Small intestine (tissue), 7 donors: ENCODE measurements around the gene PSMD9. TPM values are rescaled to one million over a fixed set of nuclear protein-coding genes. Genes with fewer than 3 reads are reported as not detected.

Experiments used
- DNase-seq, 2 donors: peaks; one replicate each; pipeline versions ENCODE4 v3.0.0 to v3.0.0-alpha.2; 2013
- FAIRE-seq: peaks from 2 replicates; lab custom pipeline; 2012; peaks lifted over from hg19 to GRCh38; lab: Jason Lieb, UNC
- H3K27ac ChIP-seq, 3 donors: one replicate each; pipeline ENCODE4 v1.5.1; 2013; ENCODE audit warnings: low read length in 2 of 3, mild to moderate bottlenecking in 2 of 3, control low read depth in 1 of 3, inconsistent platforms in 1 of 3, low read depth in 1 of 3, moderate library complexity in 1 of 3
- H3K27me3 ChIP-seq, 3 donors: one replicate each; pipeline ENCODE4 v1.6.1; 2013; ENCODE audit warnings: low read length in 3 of 3, inconsistent platforms in 1 of 3; ENCODE audit not compliant: control insufficient read depth in 3 of 3, insufficient read depth in 3 of 3
- H3K36me3 ChIP-seq, 3 donors: one replicate each; pipeline ENCODE4 v1.6.1; 2013; ENCODE audit warnings: low read length in 3 of 3, inconsistent platforms in 1 of 3, low read depth in 1 of 3, mild to moderate bottlenecking in 1 of 3, moderate library complexity in 1 of 3; ENCODE audit not compliant: control insufficient read depth in 3 of 3, insufficient read depth in 2 of 3
- H3K4me1 ChIP-seq, 3 donors: one replicate each; pipeline ENCODE4 v1.6.1; 2013; ENCODE audit warnings: low read length in 2 of 3, inconsistent platforms in 1 of 3, low read depth in 1 of 3, mild to moderate bottlenecking in 1 of 3, moderate library complexity in 1 of 3; ENCODE audit not compliant: control insufficient read depth in 3 of 3, insufficient read depth in 2 of 3
- H3K4me3 ChIP-seq, 3 donors: one replicate each; pipeline ENCODE4 v1.5.1; 2013; ENCODE audit warnings: low read length in 3 of 3, control low read depth in 1 of 3, inconsistent platforms in 1 of 3, low read depth in 1 of 3, mild to moderate bottlenecking in 1 of 3, moderate library complexity in 1 of 3
- H3K9me3 ChIP-seq, 2 donors: one replicate each; pipeline ENCODE4 v1.6.1; 2013; ENCODE audit warnings: low read depth in 1 of 2, low read length in 1 of 2; ENCODE audit not compliant: control insufficient read depth in 2 of 2, insufficient read depth in 1 of 2
- WGBS, 3 donors: extraction: QIAGEN DNeasy Blood & Tissue Kit; methylation state at CpG; one replicate each; pipeline ENCODE4 v1.1.7; 2013; 5-methylcytosine and 5-hydroxymethylcytosine counted together
- polyA plus RNA-seq, 4 donors: library from polyadenylated mRNA; stranded (reverse) in 3 of 4; unstranded in 1 of 4; fragments of 200-250 nt in 3 of 4; fragments of 120-200 nt in 1 of 4; gene quantifications; one replicate each; pipeline versions ENCODE4 v1.2.1 to v1.2.3, GENCODE V29; 2013
- donor health status: healthy with polysubstance abuse.
- donor health status: control.
- donor health status: control.
- donor health status: Bipolar disorder and iron deficiency.
- donor health status: healthy.

Gene PSMD9
- polyA plus RNA-seq, 4 donors: 54.9 to 123 (median 89.0) TPM

DNA sequence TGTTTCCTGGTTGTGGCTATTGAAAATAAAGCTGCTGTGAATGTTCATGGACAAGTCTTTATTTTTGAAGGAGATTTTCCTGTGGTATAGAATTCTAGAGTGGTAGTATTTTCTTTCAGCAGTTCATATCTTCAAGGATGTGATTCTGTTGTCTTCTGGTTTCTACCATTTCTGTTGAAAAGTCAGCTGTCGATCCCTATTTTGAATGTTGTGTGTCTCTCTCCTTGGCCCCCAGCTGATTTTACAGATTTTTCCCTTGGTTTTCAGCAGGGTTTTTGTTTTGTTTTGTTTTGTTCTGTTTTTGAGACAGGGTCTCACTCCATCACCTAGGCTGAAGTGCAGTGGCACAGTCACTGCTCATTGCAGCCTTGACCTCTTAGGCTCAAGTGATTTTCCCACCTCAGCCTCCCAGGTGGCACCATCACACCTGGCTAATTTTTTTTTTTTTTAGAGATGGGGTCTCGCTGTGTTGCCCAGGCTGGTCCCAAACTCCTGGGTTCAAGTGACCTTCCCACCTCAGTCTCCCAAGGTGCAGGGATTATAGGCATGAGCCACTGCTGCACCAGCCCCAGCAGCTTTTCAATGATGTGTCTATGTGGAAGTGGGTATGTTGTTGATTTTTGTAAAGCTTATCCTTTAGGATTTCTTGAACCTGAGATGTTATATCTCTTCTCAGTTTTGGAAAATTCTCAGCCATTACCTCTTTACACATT is 57.9 kb downstream of the PSMD9 start:
- H3K36me3 ChIP-seq: no peaks in the 10 kb centered on the region
- H3K9me3 ChIP-seq: peaks cover 0 to 5% of the 10 kb centered on the region in 2 donors
- H3K4me3 ChIP-seq: no peak overlapping the region
- WGBS, 3 donors: 88 to 96% (median 96%) methylated on average over 2 of the region's 2 CpGs
- H3K27me3 ChIP-seq: no peaks in the 10 kb centered on the region
- no peak for DNase-seq
- no peaks in the 10 kb centered on the region for H3K4me1 ChIP-seq
- FAIRE-seq: no peak
- no peak overlapping the region for H3K27ac ChIP-seq

DNA sequence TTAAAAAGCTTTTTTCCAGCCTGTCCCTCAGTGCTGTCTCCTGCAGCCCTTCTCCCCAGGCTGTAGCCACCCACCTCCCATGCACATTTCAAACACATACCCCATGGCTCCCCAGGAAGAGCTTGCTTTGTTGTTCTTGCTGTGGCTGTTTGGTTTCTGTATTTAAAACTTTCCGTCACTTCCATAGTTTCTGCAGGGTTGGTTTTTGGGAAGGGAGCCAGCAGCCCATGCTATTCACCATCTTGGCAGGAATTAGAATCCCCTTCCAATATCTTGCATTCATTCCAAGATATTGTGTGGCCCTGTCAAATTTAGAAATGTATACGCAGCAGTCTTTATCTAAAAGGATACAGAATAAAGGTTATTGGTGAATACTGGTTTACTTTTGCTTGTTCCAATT is 59.4 kb downstream of the PSMD9 start:
- no peaks in the 10 kb centered on the region for H3K36me3 ChIP-seq
- no peaks in the 10 kb centered on the region for H3K27me3 ChIP-seq
- DNase-seq (no peak), FAIRE-seq (no peak)
- H3K9me3 ChIP-seq: peaks cover 0 to 5% of the 10 kb centered on the region in 2 donors
- no peak overlapping the region for H3K4me3 ChIP-seq
- no peak overlapping the region for H3K27ac ChIP-seq
- H3K4me1 ChIP-seq: no peaks in the 10 kb centered on the region
- 79 to 87% (median 84%) methylated on average over 2 of the region's 2 CpGs for WGBS, 3 donors

DNA sequence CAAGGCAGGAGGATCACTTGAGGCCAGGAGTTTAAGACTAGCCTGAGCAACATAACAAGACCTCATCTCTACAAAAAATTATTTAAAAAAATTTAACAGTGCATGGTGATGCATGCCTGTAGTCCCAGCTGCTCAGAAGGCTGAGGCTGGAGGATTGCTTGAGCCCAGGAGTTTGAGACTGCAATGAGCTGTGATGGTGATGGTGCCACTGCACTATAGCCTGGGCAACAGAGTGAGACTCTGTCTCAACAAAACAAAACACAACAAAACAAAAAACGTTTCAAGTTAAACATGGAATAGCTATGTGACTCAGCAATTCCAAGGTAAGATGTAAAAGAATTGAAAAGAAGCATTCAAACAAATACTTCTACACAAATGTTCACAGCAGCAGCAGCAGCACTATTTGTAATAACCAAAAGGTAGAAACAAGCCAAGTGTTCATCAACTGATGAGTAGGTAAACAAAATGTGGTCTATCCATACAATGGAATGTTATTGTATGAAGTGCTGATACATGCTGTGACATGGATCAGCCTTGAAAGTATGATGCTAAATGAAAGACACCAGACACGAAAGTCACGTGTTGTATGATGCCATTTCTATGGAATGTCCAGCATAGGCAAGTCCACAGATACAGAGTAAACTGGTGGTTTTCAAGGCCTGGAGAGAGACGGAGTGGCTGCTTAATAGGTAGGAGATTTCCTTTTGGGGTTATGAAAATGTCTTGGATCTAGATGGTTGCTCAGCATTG is 61.2 kb downstream of the PSMD9 start:
- Histone ChIP-seq H3K4me3 (no peak overlapping the region), H3K36me3 (no peaks in the 10 kb centered on the region), H3K27me3 (no peaks in the 10 kb centered on the region), H3K4me1 (no peaks in the 10 kb centered on the region), H3K9me3 (peaks cover 0 to 5% of the 10 kb centered on the region in 2 donors), H3K27ac (no peak overlapping the region)
- FAIRE-seq: no peak
- no peak for DNase-seq
- WGBS, 3 donors: 72% methylated on average over 4 of the region's 4 CpGs

DNA sequence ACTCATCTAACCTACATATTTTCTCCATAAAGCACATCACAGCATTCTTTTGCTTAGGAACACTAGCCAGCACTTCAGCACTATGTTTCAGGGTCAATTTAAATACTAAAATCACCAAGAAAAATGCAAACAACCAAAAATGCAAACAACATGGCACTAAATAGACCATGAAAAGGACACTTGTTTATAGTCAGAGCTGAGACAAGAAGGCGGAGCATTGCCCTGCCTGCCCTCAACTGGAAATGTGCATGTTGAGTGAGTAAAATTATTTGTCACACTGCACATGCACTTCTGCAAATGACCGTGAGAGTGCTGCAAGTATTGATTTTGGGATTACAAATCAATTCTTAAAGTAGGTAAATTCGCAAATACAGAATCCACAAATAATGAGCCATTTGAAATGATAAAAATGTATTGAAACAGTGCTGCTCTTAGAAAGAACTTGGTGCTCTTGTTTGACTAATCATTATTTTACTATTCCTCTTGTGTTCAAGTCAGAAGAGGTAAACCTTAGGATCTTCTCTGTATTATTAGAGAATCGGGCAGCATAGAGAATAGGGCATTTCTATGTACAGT is 64.6 kb downstream of the PSMD9 start:
- Histone ChIP-seq H3K4me1 (no peaks in the 10 kb centered on the region), H3K27me3 (no peaks in the 10 kb centered on the region), H3K4me3 (no peak overlapping the region), H3K9me3 (no peaks in the 10 kb centered on the region), H3K36me3 (no peaks in the 10 kb centered on the region), H3K27ac (no peak overlapping the region)
- DNase-seq: no peak
- FAIRE-seq: no peak
- WGBS, 3 donors: 81 to 90% (median 88%) methylated on average over 4 of the region's 4 CpGs

DNA sequence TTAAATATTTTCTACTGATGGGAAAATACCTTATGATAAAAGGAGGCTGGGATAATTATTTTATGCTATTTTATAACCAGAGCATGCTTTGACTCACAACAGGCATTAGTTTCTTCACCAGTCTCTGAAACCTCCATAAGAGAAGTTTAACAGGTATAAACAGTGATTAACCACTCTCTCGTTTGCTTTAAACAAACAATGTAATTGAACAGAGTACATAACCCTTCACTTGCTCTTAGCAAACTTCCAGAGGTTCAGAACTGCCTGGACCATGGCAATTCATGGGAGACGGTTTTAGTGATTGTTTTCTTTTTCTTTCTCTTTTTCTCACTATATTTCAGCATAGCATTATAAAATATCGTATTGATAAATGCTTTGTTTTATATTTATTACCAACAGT is 65.1 kb downstream of the PSMD9 start:
- no peak overlapping the region for H3K27ac ChIP-seq
- H3K9me3 ChIP-seq: no peaks in the 10 kb centered on the region
- no peaks in the 10 kb centered on the region for H3K36me3 ChIP-seq
- no peaks in the 10 kb centered on the region for H3K4me1 ChIP-seq
- H3K4me3 ChIP-seq: no peak overlapping the region
- 44 to 65% (median 54%) methylated on average over 3 of the region's 3 CpGs for WGBS, 3 donors
- DNase-seq: no peak
- no peaks in the 10 kb centered on the region for H3K27me3 ChIP-seq
- no peak for FAIRE-seq

DNA sequence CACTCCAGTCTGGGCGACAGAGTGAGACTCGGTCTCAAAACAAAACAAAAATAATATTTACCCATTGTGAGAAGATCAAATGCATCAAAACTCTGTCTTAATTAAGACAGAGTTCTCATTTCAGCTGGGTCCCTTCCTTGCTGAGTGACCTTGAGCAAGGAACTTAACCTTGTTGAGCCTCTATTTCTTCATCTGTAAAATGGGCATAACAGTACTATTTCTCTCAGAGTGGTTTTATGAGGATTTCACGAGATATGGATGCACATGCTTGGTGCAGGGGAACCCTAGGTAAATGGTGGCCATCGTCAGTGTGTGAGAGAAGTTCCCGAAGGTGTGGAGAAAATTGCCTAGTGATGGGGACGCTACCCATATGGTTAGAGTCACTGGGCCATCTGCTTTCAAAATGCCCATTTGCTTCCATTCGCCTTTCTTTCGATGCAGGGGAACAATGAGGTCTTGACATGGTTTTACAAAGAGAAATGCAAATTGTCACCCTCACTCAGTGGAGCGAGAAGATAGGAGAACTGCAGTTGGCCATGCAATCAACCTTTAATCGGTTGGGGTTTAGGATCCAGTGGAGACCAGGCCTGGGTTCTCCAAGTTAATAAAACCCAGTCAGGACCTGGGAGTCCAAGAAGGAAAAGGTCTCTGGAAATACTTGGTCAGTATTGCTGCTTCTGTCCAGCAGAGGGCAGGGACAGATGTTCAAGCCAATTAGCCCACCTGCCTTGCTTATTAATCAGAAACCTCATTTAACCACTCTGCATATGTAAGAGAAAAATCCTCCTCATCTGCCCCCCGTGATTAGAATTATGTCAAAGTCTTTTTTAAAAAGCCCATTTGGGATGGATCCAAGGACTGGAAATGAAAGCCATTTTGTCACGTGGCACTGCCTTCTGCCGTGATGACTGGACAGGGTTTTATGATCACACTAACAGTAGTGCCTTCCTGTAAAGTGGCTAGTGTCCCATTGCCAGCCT is 67.0 kb downstream of the PSMD9 start:
- Histone ChIP-seq H3K9me3 (no peaks in the 10 kb centered on the region), H3K27me3 (no peaks in the 10 kb centered on the region), H3K27ac (no peak overlapping the region), H3K4me1 (no peaks in the 10 kb centered on the region), H3K4me3 (no peak overlapping the region), H3K36me3 (no peaks in the 10 kb centered on the region)
- FAIRE-seq (no peak), DNase-seq (no peak)
- WGBS, 3 donors: 76 to 81% (median 78%) methylated on average over 13 of the region's 13 CpGs

DNA sequence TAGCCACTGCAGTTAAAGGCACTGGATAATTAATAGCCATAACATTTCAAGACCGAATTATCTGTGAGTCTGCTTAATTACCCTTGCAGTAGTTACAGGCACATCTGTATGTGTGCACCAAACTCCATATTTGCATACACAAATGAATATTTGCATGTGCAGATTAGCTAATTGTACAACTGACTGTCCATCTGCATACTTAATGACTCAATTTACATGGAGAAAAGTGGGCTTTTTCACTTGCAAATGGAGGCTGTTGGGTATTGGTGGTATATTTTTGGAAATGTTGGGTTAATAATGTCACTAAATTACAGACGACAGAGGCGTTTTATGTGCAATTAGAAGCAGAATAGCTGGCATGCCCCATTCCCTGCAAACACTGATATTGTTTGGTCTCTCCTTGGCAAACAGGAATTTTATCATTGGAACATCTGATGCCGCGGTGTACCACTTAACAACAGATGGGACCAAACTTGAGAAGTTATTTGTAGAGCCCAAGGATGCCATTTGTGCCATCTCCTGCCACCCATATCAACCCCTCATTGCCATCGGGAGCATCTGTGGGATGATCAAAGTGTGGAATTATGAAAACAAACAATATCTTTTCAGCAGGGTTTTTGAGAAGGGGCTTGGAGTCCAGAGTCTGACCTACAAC is 69.4 kb downstream of the PSMD9 start:
- Histone ChIP-seq H3K9me3 (no peaks in the 10 kb centered on the region), H3K4me1 (no peaks in the 10 kb centered on the region), H3K36me3 (peaks cover 0 to 2% (median 0%) of the 10 kb centered on the region in 3 donors), H3K4me3 (no peak overlapping the region), H3K27me3 (no peaks in the 10 kb centered on the region), H3K27ac (no peak overlapping the region)
- DNase-seq (no peak), FAIRE-seq (no peak)
- WGBS, 3 donors: 80 to 81% (median 80%) methylated on average over 6 of the region's 6 CpGs
